NCI-H446 treated with DMSO at 0.1 percent for 48 hours (cell line): ENCODE data around the gene APOBEC2.

Experiments used
- DNase-seq: peaks from one replicate; lab custom pipeline; 2025; lab: John Stamatoyannopoulos, UW

APOBEC2 gene

DNA sequence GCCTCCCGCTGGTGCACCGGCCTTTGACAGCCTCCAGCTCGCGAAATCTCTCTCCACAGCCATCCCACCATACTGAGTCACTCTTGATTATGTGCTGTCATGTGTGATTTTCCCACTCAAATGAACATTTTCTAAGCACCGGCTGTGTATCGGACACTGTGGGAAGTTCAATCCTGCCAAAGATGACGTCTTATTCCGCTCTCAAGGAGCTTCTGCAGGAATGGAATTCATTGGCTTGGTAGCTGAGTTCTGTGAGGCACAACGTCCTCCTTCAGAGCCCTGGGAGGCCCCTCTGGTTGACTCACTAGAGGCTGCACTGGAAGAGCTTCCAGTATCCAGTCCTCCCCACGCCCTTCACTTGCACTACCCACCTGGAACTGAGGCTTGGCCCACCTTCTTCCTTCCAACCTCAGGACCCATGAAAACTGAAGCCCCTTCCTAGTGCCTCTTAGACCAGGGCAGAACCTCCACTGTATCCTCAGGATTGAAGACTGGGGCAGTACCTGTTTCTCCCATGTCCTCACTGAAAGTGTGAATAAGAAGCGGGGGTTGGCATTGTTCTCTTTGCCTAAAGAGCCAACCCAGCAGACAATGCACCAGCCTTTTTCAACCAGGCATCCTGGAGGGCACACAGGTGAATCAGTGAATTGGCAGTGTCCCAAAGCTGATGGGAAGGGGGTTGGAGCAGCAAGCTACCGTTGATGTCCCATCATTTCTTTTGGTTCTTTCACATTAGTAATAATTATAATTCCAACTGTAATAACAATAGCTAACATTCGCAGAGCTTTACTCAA lies 15.7 kb upstream of the APOBEC2 start:
- no peak for DNase-seq

DNA sequence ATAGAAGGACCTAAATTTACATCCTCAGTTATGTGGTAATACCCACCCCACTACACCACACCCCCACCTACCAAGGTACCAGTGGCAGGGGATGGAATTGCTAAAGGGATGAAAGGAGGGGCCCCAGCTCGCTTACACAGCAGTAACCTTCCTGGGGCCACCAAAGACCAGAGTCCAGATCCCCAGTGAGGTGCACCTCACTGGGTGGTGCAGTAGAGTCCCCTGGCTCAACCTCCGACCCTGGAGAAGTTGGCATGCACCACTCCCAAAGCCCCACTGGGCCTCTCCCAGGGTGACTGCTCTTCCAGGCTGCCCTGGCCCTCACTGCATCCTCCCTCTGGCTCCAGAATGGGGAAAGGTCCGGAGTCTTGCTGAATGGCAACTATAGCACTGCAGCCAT lies 14.8 kb upstream of the APOBEC2 start:
- DNase-seq, result no peak

DNA sequence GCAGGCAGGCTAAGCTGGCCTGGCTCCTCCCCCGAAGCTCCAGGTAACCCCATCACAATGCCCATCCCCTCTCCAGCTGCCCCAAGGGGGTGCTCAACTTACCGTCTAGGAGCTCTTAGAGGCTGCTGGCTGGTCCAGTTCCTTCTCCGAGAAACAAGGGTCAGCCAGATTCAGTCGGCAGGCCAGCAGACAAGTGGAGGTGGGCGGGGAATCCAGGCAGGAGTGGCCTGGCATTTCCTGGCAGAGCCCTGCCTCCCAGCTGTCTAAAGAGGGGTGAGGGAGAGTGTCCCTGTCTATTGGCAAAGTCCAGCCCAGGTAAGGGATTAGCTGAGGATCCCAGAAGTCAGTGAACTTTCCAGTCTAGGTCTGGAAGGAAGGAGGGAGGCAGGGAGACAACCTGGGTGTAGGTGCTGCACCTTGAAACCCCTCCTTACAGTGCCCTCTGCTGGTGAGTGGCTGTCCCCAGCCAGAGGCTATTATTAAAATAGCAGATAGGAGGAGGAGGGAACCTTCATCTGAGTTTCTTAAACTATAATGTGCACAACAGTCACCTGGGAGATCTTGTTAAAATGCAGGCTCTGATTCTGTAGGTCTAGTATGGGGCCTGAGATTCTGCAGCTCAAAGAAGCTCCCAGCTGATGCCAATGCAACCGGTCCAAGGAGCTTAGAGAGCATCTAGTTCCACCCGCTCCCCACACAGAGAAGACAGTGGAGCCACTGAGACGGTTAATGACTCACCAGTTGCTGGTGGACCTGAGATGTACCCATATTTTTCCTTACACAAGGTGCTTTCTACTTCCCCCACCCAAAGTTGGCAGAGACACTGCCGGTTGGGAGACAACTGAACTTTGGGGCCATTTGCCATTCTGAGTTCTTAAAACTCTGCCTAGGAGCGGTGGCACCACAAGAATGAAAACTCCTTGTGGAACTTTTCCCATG lies 13.7 kb upstream of the APOBEC2 start, which contains the start of gene UNC5CL:
Gene UNC5CL (minus strand): TSS at position 162 of the 939 bp plus-strand sequence. CDS start 4,147 bp downstream, outside the sequence.
- no peak for DNase-seq

GRCh38 chr6:41040101-41040939 lies 12.7 kb upstream of the APOBEC2 start:
- no peak for DNase-seq

DNA sequence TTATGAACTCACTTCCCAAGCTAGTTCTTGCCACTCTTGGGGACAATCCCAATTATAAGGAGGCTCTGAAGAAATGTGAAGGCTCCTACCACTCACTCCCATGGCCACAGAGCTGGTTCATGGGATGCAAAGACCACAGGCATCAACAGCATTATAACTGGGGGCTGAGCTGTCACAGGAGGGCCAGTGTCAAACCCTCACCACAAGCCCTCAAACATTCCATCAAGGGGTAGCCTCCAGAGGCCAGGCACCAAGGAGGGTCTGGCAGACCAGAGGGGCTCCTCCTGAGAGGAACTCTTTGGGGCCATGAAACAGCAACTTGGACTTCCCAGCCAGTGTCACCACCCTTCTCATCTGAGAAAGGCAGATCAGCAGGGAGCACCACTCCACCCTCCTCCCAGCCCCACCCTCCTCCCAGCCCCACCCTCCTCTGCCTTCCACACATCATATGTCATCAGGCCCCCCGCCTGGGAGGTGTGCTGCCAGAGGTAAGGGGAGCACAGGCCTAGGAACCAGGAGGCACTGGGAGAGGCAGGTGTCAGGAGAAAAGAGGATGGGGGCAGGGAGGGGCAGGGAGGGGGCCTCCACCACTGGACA lies 12.0 kb upstream of the APOBEC2 start:
- DNase-seq, result no peak

- no peak for DNase-seq
Observed at GRCh38 chr6:41042226-41043055, 10.6 kb upstream of the APOBEC2 start, which contains the start of gene TSPO2. Gene TSPO2 (plus strand): TSS chr6:41042467. CDS start chr6:41042986, 519 bp downstream.

GRCh38 chr6:41043151-41043550 lies 9.9 kb upstream of the APOBEC2 start:
- no peak for DNase-seq

GRCh38 chr6:41045664-41046063 lies 7.3 kb upstream of the APOBEC2 start:
- DNase-seq, result no peak

DNA sequence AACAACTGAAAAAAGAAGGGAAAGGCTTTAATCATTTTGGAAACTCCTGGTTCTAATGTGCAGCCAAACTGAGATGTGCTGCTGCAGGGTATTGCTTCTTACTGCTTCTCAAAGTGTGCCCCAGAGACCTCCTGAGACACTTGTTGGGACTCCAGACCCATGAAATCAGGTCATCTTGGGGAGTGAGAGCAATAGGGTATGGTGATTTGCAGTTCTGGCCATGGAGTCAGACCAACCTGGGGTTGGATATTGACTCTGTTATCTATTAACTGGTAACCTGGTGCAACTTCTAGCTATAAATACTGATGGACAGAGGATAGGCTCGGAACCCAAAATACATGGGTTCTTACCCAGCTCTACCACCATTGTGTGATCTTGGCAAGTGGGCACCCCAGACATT lies 6.9 kb upstream of the APOBEC2 start:
- no peak for DNase-seq

GRCh38 chr6:41047306-41047705 lies 5.7 kb upstream of the APOBEC2 start:
- no peak for DNase-seq

DNA sequence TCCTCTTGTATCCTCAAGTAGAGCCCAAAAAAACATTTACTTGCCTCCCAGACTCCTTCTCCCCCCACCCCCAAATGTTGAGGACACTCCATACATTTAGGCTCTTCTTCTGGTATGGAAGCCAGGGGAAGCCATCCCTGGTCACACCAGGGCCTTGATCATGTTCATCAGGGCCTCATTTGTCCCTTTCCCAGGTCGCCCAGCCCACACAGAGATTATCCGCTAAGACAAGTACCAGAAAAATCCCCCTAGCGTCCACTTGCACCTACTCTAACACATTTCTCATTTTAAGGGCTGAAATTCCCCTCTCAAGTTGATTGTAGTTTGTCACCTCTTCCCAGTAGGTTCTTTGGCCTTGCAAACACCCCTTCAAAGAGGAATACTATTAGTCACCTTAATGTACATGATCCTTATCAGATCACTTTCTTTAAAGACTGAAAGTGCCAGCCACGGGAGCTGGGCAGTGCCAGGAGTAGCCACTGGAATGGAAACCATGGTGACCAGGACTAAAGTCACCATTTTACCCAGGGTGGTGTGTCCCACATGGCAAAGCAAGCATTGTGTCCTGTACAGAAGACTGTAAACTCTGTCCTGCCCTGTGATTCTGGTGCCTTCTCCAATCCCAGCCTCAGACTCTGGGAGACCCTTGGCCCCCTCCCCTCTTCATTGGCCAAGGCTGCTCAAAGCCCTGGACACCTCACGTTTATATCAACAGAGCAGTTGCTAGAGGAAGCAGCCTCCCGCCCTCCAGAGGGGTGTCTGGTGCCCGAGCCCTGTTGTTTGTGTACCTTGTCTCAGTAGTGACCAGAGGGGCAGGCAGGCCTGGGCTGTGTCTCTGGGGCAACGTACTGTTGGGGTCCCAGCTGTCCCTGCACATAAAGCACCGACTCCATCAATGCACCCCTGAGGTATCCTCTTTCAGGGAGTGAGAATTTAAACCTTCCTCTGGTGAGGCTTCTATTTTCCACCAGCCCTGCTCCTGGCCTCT lies 5.0 kb upstream of the APOBEC2 start:
- DNase-seq, result no peak

- no peak for DNase-seq
Observed at GRCh38 chr6:41049521-41049920, 3.5 kb upstream of the APOBEC2 start.

- DNase-seq, result no peak
Observed at GRCh38 chr6:41049955-41050354, 3.0 kb upstream of the APOBEC2 start.

GRCh38 chr6:41050536-41050935 lies 2.5 kb upstream of the APOBEC2 start:
- no peak for DNase-seq

- DNase-seq, result no peak
Observed at GRCh38 chr6:41051873-41052272, 1.1 kb upstream of the APOBEC2 start.

DNA sequence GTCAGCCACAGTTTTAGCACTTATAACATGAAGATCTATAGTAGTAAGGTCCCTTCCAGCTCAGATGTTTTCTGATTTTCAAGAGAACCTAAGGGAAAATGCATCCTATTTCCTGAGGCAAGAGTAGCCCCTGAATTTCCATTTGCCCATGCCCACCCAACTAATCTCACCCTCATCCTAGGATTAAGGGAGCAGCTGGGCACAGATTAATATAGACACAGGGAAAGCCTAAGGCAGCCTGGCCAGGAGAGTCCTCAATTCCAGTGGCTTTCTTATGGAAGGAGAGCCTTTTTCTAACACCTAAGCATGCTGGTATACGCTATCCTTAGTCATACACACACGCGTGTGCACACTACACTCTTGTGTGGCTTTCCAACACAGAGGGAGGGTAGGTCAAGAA lies 1.5 kb downstream of the APOBEC2 start:
- no peak for DNase-seq

DNA sequence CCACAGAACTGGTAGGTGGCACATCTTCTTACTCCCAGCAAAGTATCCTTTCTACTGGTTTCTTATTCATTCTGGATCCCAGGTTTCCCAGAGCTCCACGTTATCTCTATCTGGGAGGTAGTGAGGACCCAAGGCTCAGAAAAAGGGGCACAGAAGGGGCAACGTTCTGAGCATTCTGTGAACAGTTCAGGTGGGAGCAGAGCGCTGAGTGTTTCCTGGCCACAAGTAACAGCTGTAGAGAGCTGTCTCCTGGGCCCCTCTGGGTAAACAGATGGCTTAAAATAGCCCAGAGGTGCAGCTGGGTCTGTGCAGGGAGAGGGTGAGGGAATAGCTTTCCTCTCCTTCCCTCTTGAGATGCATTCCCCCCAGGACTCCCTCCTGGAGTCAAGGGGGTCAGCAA lies 2.1 kb downstream of the APOBEC2 start:
- DNase-seq, result no peak

DNA sequence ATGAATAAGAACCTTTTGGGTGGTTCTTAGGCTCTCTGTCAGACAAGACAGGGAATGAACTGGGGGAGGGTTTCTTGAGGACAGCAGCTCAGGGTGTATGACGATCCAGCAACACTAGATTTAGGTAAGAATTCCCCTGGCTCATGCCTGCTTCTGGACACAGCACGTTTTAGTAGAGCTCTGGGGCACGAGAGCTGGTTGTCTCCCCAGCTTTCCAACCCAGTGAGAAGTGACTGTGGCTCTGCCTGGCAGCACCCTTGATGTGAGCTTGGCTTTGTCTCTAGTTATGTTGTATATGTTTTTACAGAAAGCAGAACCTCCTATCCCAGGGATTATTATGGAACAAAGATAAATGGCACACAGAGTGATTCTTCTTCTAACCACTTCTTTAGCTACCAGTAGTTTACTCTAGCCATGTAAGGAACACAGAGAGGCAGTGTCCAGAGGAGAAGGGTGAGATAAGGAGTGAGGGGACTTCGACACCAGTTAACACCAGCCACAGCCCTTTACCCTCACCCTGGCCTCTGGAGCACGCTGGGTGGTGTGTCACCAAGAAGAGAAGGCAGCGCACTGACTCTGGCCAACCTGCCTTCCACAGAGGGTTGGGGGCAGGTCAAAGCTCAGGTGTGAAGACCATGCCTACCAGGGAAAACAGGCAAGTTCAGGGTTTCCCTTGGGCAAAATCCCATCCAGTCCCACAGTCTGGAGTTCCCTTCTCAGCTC lies 3.9 kb downstream of the APOBEC2 start:
- DNase-seq, result no peak

GRCh38 chr6:41058783-41059181 lies 5.8 kb downstream of the APOBEC2 start:
- DNase-seq, result no peak
